ENCODE measurements around the gene ATP11A.

The ATP11A gene

DNA sequence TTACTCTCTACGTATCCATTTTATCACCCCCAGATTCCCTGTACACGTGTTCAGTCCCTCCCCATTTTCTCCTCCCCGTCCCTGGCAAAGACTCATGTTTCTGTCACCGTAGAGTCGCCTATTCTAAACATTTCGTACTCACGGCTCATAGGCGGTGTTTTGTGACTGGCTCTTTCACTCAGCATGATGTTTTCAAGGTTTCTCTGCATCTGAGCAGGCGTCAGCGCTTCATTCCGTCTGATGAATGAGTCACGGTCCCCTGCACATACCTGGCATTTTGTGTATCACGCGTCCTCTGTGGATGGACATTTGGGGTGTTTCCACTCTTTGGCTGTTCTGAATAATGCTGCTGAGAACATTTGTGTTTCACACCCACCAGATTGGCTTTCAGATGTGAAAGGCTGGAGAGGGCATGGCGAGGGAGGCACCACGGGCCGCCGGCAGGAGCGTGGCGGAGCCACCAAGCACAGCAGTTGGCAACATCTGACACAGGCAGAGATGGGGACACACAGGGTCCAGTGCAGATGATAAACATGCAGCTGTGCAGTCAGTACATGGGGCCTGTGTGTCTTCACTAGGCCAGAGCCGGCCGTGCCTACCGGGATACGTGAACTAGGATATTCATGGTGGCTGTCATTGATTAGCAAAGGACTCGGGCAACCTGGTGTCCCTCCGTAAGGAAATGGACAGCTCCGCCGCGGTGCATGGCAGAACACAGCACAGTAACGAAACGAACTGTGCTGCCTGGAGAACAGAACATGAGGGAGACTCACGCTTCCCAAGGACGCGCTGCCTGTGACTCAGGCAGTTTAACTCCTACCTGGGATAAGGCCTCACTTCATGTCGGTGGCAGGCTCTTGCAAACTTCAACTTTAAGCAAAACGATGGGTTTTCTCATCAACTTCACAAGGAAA, 117.2 kb downstream of the ATP11A start:
- no peak for TF ChIP-seq GATA2 (IDR thresholded peaks at IDR 0.05; ENCODE audit: low read depth, low read length)
- no peak for TF ChIP-seq GATA3 (IDR thresholded peaks at IDR 0.05; ENCODE audit: low read depth, low read length)

DNA sequence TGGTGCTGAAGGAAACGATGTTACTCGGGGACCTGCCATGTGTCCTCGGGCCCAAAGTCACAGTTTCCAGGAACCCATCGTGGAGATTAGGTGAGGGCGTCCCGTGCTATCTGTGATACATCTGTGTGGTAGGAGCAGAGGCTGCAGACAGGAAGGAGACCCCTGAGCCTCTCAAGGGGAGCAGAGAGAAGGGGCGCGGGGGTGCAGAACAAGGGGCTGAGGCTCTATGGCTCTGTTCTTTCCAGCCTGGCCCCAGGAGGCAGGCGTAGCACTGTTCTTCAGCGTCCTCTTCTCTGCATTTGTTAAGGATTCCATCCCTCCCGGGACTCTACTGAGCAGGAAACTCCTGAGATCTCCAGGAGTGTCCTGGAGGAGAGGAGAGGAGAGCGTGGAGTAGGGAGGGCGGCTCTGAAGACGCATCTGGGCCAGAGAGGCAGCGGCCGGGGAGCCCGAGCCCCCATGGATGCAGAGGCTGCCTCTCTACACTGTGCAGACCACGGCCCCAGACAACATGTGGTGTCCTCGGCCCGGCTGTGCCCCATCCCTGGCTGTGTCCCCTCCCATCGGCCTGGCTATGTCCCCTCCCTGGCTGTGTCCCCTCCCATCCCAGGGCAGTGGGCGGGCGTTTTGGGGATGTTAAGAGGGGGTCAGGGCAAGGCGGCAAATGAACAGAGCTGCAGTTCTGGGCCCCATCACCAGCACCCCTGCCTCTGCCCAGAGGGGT, 118.0 kb downstream of the ATP11A start:
- TF ChIP-seq GATA2 (IDR thresholded peaks at IDR 0.05; ENCODE audit: low read depth, low read length) (no peak), GATA3 (IDR thresholded peaks at IDR 0.05; ENCODE audit: low read depth, low read length) (no peak)

- TF ChIP-seq GATA3 (IDR thresholded peaks at IDR 0.05; ENCODE audit: low read depth, low read length) (no peak), GATA2 (IDR thresholded peaks at IDR 0.05; ENCODE audit: low read depth, low read length) (no peak)
Observed at GRCh38 chr13:112808377-112809140, 118.7 kb downstream of the ATP11A start.

GRCh38 chr13:112809332-112810315, 119.8 kb downstream of the ATP11A start:
- no peak for TF ChIP-seq GATA3 (IDR thresholded peaks at IDR 0.05; ENCODE audit: low read depth, low read length)
- no peak for TF ChIP-seq GATA2 (IDR thresholded peaks at IDR 0.05; ENCODE audit: low read depth, low read length)

DNA sequence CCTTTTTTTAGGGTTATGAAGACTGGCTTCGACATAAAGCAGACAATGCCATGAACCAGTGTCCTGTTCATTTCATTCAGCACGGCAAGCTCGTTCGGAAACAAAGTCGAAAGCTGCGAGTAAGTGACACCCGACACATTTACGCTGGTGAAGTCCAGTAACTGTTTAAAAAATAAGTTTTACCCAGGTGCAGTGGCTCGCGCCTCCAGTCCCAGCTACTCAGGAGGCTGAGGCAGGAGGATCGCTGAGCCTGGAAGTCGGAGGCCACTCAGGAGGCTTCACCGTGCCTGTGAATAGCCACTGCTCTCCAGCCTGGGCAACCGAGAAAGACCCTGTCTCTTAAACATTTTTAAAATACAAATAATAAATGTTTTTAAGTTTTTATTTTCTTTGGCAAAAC, 120.8 kb downstream of the ATP11A start:
- TF ChIP-seq GATA3 (IDR thresholded peaks at IDR 0.05; ENCODE audit: low read depth, low read length) (no peak), GATA2 (IDR thresholded peaks at IDR 0.05; ENCODE audit: low read depth, low read length) (no peak)

GRCh38 chr13:112812306-112813055, 122.6 kb downstream of the ATP11A start:
- TF ChIP-seq GATA3 (IDR thresholded peaks at IDR 0.05; ENCODE audit: low read depth, low read length) (no peak), GATA2 (IDR thresholded peaks at IDR 0.05; ENCODE audit: low read depth, low read length) (no peak)

GRCh38 chr13:112813552-112813951, 123.7 kb downstream of the ATP11A start:
- no peak for TF ChIP-seq GATA2 (IDR thresholded peaks at IDR 0.05; ENCODE audit: low read depth, low read length)
- TF ChIP-seq GATA3 (IDR thresholded peaks at IDR 0.05; ENCODE audit: low read depth, low read length): no peak

DNA sequence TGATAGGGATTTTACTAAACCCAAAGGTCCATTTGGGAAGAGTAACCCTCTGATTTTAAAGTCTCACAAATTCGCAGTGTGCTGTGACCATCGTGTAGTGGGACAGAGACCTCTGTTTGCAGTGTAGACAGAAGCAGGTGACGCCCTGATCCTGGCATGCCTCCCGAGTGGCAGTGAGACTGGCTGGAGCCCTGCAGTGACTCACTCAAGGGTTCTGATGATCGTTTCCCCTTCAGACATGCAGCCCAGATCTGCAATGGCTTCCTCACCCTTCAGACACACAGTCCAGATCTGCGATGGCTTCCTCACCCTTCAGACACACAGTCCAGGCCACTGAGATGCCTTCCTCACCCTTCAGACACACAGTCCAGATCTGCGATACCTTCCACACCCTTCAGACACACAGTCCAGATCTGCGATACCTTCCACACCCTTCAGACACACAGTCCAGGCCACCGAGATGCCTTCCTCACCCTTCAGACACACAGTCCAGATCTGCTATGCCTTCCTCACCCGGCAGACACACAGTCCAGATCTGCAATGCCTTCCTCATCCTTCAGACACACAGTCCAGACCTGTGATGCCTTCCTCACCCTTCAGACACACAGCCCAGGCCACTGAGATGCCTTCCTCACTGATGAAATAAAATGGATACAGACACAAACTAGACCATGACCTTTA, 125.2 kb downstream of the ATP11A start:
- TF ChIP-seq GATA3 (IDR thresholded peaks at IDR 0.05; ENCODE audit: low read depth, low read length) (no peak), GATA2 (IDR thresholded peaks at IDR 0.05; ENCODE audit: low read depth, low read length) (no peak)

DNA sequence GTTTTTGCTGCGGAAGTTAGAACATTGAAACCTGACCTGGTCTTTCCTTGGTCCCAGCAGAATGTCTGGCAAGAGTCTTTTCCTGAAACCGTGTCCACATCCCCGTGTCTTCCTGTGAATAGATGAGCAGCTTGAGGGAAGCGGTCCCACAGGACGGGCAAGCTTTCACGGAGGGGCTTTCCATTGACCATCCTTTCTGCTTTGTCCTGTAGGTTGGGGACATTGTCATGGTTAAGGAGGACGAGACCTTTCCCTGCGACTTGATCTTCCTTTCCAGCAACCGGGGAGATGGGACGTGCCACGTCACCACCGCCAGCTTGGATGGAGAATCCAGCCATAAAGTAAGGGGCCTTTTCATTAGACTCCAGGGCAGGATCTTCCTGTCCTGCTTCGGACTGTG, 126.0 kb downstream of the ATP11A start:
- TF ChIP-seq GATA3 (IDR thresholded peaks at IDR 0.05; ENCODE audit: low read depth, low read length): no peak
- TF ChIP-seq GATA2 (IDR thresholded peaks at IDR 0.05; ENCODE audit: low read depth, low read length): no peak

- TF ChIP-seq GATA3 (IDR thresholded peaks at IDR 0.05; ENCODE audit: low read depth, low read length) (no peak), GATA2 (IDR thresholded peaks at IDR 0.05; ENCODE audit: low read depth, low read length) (no peak)
Observed at GRCh38 chr13:112818040-112818697, 128.3 kb downstream of the ATP11A start.

DNA sequence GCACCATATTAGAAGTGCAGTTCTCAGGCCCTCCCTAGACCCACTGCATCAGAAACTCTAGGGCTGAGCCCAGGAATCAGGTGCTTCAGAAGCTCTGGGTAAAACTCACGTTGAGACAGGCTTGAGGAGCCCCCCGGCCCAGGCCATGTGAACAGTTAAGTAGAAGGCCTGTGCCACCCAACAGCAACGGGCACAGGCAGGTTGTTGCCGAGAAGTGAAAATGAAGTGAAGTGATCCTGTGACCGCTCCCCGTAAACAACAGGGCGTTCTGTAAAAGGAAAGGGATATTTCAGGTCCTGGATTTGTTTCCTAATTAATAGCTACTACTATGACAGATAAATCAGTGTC, 128.8 kb downstream of the ATP11A start:
- no peak for TF ChIP-seq GATA2 (IDR thresholded peaks at IDR 0.05; ENCODE audit: low read depth, low read length)
- no peak for TF ChIP-seq GATA3 (IDR thresholded peaks at IDR 0.05; ENCODE audit: low read depth, low read length)
